SK-N-SH treated with all-trans-retinoic acid at 6 μM for 48 hours (cell line): Measurements from ENCODE around the gene DBNDD1.

ENCODE experiments used
- ARNTL ChIP-seq: fragments of 450-650 bp; formaldehyde crosslinking; IDR thresholded peaks from 2 replicates; pipeline ENCODE4 v1.5.0; 2020; ENCODE audit warnings: low read depth, mild to moderate bottlenecking, moderate library complexity, borderline replicate concordance
- BACH2 ChIP-seq: fragments of 250-450 bp; sonication (Bioruptor Pico); IDR thresholded peaks from 2 replicates; pipeline ENCODE4 v1.9.0; 2021; ENCODE audit warnings: mild to moderate bottlenecking, borderline replicate concordance
- CREB5 ChIP-seq: fragments of 250-450 bp; sonication (Bioruptor Pico); IDR thresholded peaks from 2 replicates; pipeline ENCODE4 v1.5.1; 2020; ENCODE audit warnings: low read depth, mild to moderate bottlenecking, moderate library complexity
- ESRRG ChIP-seq: fragments of 250-450 bp; sonication (Bioruptor Pico); IDR thresholded peaks from 2 replicates; pipeline ENCODE4 v1.6.1; 2021; ENCODE audit warnings: mild to moderate bottlenecking
- PATZ1 ChIP-seq: fragments of 250-450 bp; sonication (Bioruptor Pico); IDR thresholded peaks from 2 replicates; pipeline ENCODE4 v1.8.0; 2020; ENCODE audit warnings: mild to moderate bottlenecking, moderate library complexity, borderline replicate concordance
- POU6F1 ChIP-seq: fragments of 250-450 bp; sonication (Bioruptor Pico); IDR thresholded peaks from 2 replicates; pipeline ENCODE4 v1.8.0; 2021; ENCODE audit warnings: low read depth, mild to moderate bottlenecking, moderate library complexity, borderline replicate concordance
- PPARA ChIP-seq: fragments of 250-450 bp; sonication (Bioruptor Pico); IDR thresholded peaks from 2 replicates; pipeline ENCODE4 v1.5.0; 2020; ENCODE audit warnings: mild to moderate bottlenecking, borderline replicate concordance
- TOX ChIP-seq: fragments of 250-450 bp; sonication (Bioruptor Pico); IDR thresholded peaks from 2 replicates; pipeline ENCODE4 v1.8.0; 2021; ENCODE audit warnings: mild to moderate bottlenecking, moderate library complexity, borderline replicate concordance
- ZFP30 ChIP-seq: fragments of 450-650 bp; formaldehyde crosslinking; IDR thresholded peaks from 2 replicates; pipeline ENCODE4 v1.5.0; 2022; ENCODE audit warnings: mild to moderate bottlenecking, moderate library complexity
- TF ChIP-seq, protein P1 (sequence below): fragments of 250-450 bp; sonication (Bioruptor Pico); IDR thresholded peaks from 2 replicates; pipeline ENCODE4 v1.5.0; 2020; ENCODE audit warnings: mild to moderate bottlenecking, moderate library complexity

GRCh38 chr16:90046971-90047713 lies 27.9 kb upstream of the DBNDD1 start:
- no peak for TF ChIP-seq PPARA
- no peak for TF ChIP-seq ZFP30
- TF ChIP-seq BACH2 (CRISPR knock-in tag): no peak
- no peak for TF ChIP-seq POU6F1 (CRISPR knock-in tag)
- TF ChIP-seq CREB5 (CRISPR knock-in tag): no peak
- no peak for TF ChIP-seq PATZ1
- TF ChIP-seq, protein P1, sequence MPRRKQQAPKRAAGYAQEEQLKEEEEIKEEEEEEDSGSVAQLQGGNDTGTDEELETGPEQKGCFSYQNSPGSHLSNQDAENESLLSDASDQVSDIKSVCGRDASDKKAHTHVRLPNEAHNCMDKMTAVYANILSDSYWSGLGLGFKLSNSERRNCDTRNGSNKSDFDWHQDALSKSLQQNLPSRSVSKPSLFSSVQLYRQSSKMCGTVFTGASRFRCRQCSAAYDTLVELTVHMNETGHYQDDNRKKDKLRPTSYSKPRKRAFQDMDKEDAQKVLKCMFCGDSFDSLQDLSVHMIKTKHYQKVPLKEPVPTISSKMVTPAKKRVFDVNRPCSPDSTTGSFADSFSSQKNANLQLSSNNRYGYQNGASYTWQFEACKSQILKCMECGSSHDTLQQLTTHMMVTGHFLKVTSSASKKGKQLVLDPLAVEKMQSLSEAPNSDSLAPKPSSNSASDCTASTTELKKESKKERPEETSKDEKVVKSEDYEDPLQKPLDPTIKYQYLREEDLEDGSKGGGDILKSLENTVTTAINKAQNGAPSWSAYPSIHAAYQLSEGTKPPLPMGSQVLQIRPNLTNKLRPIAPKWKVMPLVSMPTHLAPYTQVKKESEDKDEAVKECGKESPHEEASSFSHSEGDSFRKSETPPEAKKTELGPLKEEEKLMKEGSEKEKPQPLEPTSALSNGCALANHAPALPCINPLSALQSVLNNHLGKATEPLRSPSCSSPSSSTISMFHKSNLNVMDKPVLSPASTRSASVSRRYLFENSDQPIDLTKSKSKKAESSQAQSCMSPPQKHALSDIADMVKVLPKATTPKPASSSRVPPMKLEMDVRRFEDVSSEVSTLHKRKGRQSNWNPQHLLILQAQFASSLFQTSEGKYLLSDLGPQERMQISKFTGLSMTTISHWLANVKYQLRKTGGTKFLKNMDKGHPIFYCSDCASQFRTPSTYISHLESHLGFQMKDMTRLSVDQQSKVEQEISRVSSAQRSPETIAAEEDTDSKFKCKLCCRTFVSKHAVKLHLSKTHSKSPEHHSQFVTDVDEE: no peak
- no peak for TF ChIP-seq ARNTL (CRISPR knock-in tag)
- TF ChIP-seq ESRRG: no peak
- no peak for TF ChIP-seq TOX
